Adrenal gland (tissue), 5 donors: ENCODE measurements around the gene GKN1.

Source experiments
- CTCF ChIP-seq, 6 experiments: fragments of 450-650 bp in 4 of 6; fragments of 200-600 bp in 2 of 6; sonication (generic) in 1 of 6; IDR thresholded peaks; 1 replicate in 5 of 6; 2 replicates in 1 of 6; pipeline versions ENCODE4 v1.5.1 to v1.8.0; 2016 to 2021; ENCODE audit warnings: antibody characterized with exemption in 6 of 6, mild to moderate bottlenecking in 2 of 6, moderate library complexity in 1 of 6
- POLR2A ChIP-seq, 2 donors: fragments of 450-650 bp; IDR thresholded peaks; one replicate each; pipeline ENCODE4 v1.6.1; 2017; ENCODE audit warnings: antibody characterized with exemption in 2 of 2, mild to moderate bottlenecking in 2 of 2, moderate library complexity in 1 of 2
- donor health status: DM: no; HTN: no; CAD: no.

- no peak for TF ChIP-seq CTCF (IDR thresholded peaks at IDR 0.05)
- no peak for TF ChIP-seq POLR2A (IDR thresholded peaks at IDR 0.05)
These were observed 29.3 kb downstream of the GKN1 start for GRCh38 chr2:69003731-69004130.
